Vagina (tissue), 2 donors: Measurements from ENCODE around the gene GFOD1. TPM values are rescaled to one million over a fixed set of nuclear protein-coding genes. Genes with fewer than 3 reads are reported as not detected.
"Not testable (repeated sequence)": the region's sequence is repeated elsewhere in the genome, so short reads cannot be mapped to it uniquely, and the experiment has no call there.

Experiments used
- DNase-seq, 2 donors: peaks; one replicate each; pipeline ENCODE4 v3.0.0-alpha.2; 2017; ENCODE audit errors: extremely low spot score in 2 of 2
- H3K27ac ChIP-seq: fragments of 200-600 bp; sonication (generic); one replicate; pipeline ENCODE4 v1.5.1; 2019
- H3K27me3 ChIP-seq: fragments of 200-600 bp; sonication (generic); one replicate; pipeline ENCODE4 v1.5.1; 2019
- H3K36me3 ChIP-seq, 2 donors: fragments of 200-600 bp; sonication (generic); one replicate each; pipeline ENCODE4 v1.5.1; 2017 to 2019
- H3K4me1 ChIP-seq: fragments of 200-600 bp; sonication (generic); one replicate; pipeline ENCODE4 v1.5.1; 2019
- H3K4me3 ChIP-seq, 2 donors: fragments of 200-600 bp; sonication (generic); 1 replicate in 1 of 2; 2 replicates in 1 of 2; pipeline ENCODE4 v1.5.1; 2016 to 2019
- H3K9me3 ChIP-seq: fragments of 200-600 bp; sonication (generic); one replicate; pipeline ENCODE4 v1.5.1; 2019
- CTCF ChIP-seq, 3 experiments: fragments of 450-650 bp in 2 of 3; fragments of 200-600 bp in 1 of 3; sonication (generic) in 1 of 3; IDR thresholded peaks; one replicate each; pipeline ENCODE4 v1.5.1; 2017 to 2019; ENCODE audit warnings: antibody characterized with exemption in 3 of 3, mild to moderate bottlenecking in 2 of 3, moderate library complexity in 2 of 3
- POLR2A ChIP-seq, 2 donors: fragments of 450-650 bp; IDR thresholded peaks; one replicate each; pipeline ENCODE4 v1.6.1; 2017; ENCODE audit warnings: antibody characterized with exemption in 2 of 2, mild to moderate bottlenecking in 2 of 2, moderate library complexity in 2 of 2
- POLR2AphosphoS5 ChIP-seq, 2 donors: sonication (generic); formaldehyde crosslinking; IDR thresholded peaks; one replicate each; pipeline ENCODE4 v1.9.0; 2017; ENCODE audit warnings: antibody characterized with exemption in 2 of 2, mild to moderate bottlenecking in 2 of 2, low read depth in 1 of 2; ENCODE audit not compliant: insufficient read depth in 1 of 2
- intact Hi-C: fragments of 100-400 bp; cut with DNase I; formaldehyde crosslinking; loops from one replicate; pipeline ENCODE4 v1.15.1; 2023
- total RNA-seq: library from RNA; depleted of rRNA; stranded (reverse); fragments of >200 nt; gene quantifications from one replicate; pipeline ENCODE4 v1.2.3, GENCODE V29; 2016

Gene GFOD1
- total RNA-seq, 1 donor from 2014 or later: 16.9 TPM

GRCh38 chr6:13462458-13463327, 24.7 kb downstream of the GFOD1 start:
- H3K27ac ChIP-seq: no peak overlapping the region
- H3K9me3 ChIP-seq: no peaks in the 10 kb centered on the region
- DNase-seq: no peak
- peaks cover 13% of the 10 kb centered on the region for H3K4me1 ChIP-seq
- intact Hi-C loops: no loop called here
- TF ChIP-seq POLR2AphosphoS5 (IDR thresholded peaks at IDR 0.05; ENCODE audit: insufficient read depth in 1 of 2, low read depth in 1 of 2) (no peak), POLR2A (IDR thresholded peaks at IDR 0.05) (no peak), CTCF (IDR thresholded peaks at IDR 0.05) (no peak)
- no peaks in the 10 kb centered on the region for H3K36me3 ChIP-seq
- H3K27me3 ChIP-seq: no peaks in the 10 kb centered on the region
- no peak overlapping the region for H3K4me3 ChIP-seq

- Histone ChIP-seq H3K9me3 (no peaks in the 10 kb centered on the region), H3K4me1 (peaks cover 13% of the 10 kb centered on the region), H3K27me3 (no peaks in the 10 kb centered on the region), H3K36me3 (no peaks in the 10 kb centered on the region), H3K4me3 (no peak overlapping the region), H3K27ac (no peak overlapping the region)
- TF ChIP-seq CTCF (IDR thresholded peaks at IDR 0.05) (no peak), POLR2AphosphoS5 (IDR thresholded peaks at IDR 0.05; ENCODE audit: insufficient read depth in 1 of 2, low read depth in 1 of 2) (no peak), POLR2A (IDR thresholded peaks at IDR 0.05) (no peak)
- intact Hi-C loops: no loop called here
- DNase-seq: peak in 1 of 2 donors; percentile 52
These were observed 25.6 kb downstream of the GFOD1 start for GRCh38 chr6:13461805-13462204.

DNA sequence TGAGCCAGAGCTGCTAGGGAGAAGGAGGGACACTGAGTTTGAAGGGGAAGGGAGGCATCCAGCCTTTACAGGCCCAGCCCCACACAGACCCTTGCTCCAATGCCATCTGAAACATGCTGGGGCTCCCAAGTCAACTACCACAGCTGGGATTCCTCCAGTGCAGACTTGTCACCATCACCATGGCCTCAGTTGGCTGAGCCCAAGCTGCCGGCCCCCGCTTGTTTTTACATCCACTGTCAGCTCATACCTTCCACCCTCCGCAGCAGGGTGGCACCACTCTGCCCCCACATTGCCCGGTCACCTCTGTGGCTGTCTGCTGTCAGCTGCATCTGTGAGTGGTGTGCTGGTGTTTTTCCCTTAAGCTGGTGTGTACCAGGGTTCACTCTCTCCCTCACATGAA, 26.1 kb downstream of the GFOD1 start:
- H3K9me3 ChIP-seq: no peaks in the 10 kb centered on the region
- H3K4me3 ChIP-seq: no peak overlapping the region
- intact Hi-C loops: no loop called here
- no peaks in the 10 kb centered on the region for H3K27me3 ChIP-seq
- TF ChIP-seq POLR2AphosphoS5 (IDR thresholded peaks at IDR 0.05; ENCODE audit: insufficient read depth in 1 of 2, low read depth in 1 of 2) (no peak), POLR2A (IDR thresholded peaks at IDR 0.05) (no peak)
- peaks cover 9% of the 10 kb centered on the region for H3K4me1 ChIP-seq
- no peaks in the 10 kb centered on the region for H3K36me3 ChIP-seq
- H3K27ac ChIP-seq: no peak overlapping the region
- peak in 1 of 2 donors; percentile 56 for DNase-seq

GRCh38 chr6:13460289-13460688, 27.1 kb downstream of the GFOD1 start:
- H3K4me3 ChIP-seq, H3K4me1 ChIP-seq, DNase-seq, H3K27ac ChIP-seq, H3K27me3 ChIP-seq, intact Hi-C loops, H3K9me3 ChIP-seq, H3K36me3 ChIP-seq: not testable (repeated sequence)

DNA sequence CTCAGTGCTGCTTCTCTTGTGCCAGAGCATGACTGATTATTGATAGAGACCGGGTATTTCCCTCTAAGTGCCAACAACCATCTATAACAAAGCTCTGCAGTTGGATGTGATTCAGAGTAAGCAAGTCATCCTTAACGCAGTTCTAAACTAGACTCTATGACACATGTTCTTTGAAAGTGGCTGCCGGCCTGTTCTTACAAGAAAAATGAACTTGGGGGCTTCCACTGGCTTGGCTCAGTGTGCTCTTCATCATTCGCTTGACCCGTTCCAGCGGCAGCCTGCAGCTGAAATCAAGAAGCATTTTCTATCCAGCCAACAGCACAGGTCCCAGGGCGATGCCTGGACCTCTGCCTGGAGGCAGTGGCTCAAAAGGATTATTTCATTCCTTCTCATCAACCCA, 29.8 kb downstream of the GFOD1 start:
- DNase-seq: peak in 1 of 2 donors; percentile 60
- intact Hi-C loops: no loop called here
- H3K27me3 ChIP-seq: no peaks in the 10 kb centered on the region
- no peaks in the 10 kb centered on the region for H3K9me3 ChIP-seq
- no peak overlapping the region for H3K4me3 ChIP-seq
- no peak overlapping the region for H3K27ac ChIP-seq
- no peak for TF ChIP-seq POLR2AphosphoS5 (IDR thresholded peaks at IDR 0.05; ENCODE audit: insufficient read depth in 1 of 2, low read depth in 1 of 2)
- H3K4me1 ChIP-seq: peaks cover 23% of the 10 kb centered on the region
- no peaks in the 10 kb centered on the region for H3K36me3 ChIP-seq

GRCh38 chr6:13455552-13455966, 31.8 kb downstream of the GFOD1 start:
- TF ChIP-seq POLR2AphosphoS5 (IDR thresholded peaks at IDR 0.05; ENCODE audit: insufficient read depth in 1 of 2, low read depth in 1 of 2): no peak
- TF ChIP-seq POLR2A (IDR thresholded peaks at IDR 0.05): no peak
- no peak for TF ChIP-seq CTCF (IDR thresholded peaks at IDR 0.05)
- intact Hi-C loops: no loop called here
- Histone ChIP-seq H3K27me3 (no peaks in the 10 kb centered on the region), H3K36me3 (no peaks in the 10 kb centered on the region), H3K4me1 (peaks cover 23% of the 10 kb centered on the region), H3K27ac (no peak overlapping the region), H3K4me3 (no peak overlapping the region), H3K9me3 (no peaks in the 10 kb centered on the region)
- no peak for DNase-seq
